CD4-positive, alpha-beta T cell treated with Interleukin-21 for 1 hour (primary cell): Measurements from ENCODE around the gene ANAPC2.

Experiments used
- DNase-seq: peaks from one replicate; pipeline ENCODE4 v3.0.0-alpha.2; 2020

ANAPC2 gene

DNA sequence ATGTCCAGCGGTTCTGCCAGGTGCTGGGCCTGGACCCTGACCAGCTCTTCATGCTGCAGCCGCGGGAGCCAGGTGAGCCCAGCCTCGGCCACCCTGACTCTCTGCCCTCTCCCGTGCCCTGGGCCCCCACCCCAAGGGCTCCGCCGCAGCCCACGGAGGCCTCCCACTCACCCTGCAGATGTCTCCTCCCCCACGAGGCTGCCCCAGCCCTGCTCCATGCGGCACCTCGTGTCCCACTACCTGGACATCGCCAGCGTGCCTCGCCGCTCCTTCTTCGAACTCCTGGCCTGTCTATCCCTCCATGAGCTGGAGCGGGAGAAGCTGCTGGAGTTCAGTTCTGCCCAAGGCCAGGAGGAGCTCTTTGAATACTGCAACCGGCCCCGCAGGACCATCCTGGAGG is 26.3 kb upstream of the ANAPC2 start:
- DNase-seq: no peak

DNA sequence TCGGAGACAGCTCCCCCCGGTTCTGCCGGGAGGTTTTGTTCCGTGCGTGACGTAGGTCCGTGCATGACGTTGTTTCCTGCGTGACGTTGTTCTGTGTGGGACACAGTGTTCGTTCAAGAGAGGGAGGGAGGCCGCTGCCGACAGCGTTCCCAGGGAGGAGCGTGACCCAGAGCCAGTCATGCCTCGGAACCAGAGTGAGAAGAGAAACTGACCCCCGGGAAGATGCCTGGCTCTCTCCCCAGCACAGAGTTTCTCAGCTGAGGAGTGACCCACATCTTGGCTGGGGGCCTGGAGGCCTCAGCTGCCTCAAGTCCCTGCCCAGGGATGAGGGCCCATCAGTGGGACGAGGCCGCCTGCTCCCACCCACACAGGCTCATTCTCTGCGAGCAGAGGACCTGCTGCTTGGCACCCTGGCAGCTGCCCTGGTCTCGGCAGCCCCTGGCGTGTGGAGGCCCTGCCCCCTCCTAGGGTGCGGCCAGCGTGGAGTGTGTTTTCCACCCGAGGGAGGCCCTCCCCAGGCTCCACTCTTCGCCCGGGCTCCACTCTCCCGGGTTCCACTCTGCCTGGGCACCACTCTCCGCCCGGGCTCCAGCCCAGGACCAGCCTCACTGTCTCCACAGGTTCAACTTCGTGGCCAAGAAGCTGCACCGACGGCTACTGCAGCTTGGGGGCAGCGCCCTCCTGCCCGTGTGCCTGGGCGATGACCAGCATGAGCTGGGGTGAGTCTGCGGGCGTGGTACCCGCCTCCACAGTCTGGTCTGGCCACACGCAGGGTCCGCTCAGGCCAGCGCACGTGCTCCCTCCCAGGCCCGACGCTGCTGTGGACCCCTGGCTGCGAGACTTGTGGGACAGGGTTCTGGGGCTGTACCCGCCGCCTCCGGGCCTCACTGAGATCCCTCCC is 25.1 kb upstream of the ANAPC2 start:
- no peak for DNase-seq

DNA sequence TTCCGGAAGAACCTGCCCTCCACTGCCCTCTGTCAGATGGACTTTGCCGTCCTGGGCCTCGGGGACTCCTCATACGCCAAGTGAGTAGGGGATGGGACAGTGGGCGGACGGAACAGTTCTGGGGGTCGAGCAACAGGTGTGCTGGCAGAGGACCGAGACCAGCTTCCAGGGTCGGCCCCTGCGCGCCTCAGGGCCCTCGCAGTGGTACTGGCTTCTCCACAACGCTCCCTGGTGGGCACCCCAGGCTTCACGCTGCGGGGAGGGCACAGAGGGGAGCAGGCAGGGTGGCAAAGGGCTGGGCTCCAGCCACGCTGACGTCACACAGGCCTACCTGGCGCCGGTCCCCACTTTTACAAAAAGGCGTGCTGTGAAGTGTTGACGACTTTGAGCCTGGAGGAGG is 24.2 kb upstream of the ANAPC2 start:
- no peak for DNase-seq

DNA sequence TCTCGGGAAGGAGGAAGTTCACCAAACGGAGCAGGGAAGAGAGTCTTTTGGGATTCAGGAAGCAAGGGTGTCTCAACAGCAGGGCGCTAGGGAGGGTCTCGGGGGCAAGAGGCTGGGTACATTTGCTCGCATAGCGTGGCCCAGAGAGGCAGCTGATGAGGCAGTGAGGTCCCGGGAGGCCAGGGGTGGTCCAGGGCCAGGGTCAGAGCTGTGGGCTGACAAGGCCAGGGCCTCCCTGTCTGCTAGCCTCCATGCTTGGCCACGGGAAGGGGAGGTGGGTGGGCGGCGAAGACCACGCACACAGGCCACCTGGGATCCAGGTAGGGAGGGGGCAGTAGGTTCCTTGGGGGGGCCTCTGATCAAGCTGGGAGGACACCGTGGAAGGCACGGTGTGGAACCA is 23.2 kb upstream of the ANAPC2 start:
- no peak for DNase-seq

DNA sequence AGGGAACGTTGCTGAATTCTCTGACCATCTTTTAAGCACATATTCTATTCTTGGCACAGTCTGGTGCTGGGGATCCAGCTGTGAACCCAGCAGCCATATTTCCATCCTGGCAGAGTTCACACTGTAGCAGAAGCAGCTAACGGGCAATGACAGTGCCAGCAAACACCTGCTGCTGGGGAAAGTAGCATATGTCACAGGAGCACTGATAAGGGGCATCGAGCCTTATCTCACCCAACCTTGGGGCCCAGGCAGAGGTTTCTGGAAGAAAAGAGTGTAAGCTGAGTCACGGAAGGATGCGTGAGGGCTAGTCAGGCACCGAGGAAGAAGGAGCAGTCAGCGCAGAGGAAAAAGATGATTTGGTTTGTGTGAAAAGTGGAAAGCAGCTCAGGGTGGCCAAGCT is 18.2 kb upstream of the ANAPC2 start:
- no peak for DNase-seq

DNA sequence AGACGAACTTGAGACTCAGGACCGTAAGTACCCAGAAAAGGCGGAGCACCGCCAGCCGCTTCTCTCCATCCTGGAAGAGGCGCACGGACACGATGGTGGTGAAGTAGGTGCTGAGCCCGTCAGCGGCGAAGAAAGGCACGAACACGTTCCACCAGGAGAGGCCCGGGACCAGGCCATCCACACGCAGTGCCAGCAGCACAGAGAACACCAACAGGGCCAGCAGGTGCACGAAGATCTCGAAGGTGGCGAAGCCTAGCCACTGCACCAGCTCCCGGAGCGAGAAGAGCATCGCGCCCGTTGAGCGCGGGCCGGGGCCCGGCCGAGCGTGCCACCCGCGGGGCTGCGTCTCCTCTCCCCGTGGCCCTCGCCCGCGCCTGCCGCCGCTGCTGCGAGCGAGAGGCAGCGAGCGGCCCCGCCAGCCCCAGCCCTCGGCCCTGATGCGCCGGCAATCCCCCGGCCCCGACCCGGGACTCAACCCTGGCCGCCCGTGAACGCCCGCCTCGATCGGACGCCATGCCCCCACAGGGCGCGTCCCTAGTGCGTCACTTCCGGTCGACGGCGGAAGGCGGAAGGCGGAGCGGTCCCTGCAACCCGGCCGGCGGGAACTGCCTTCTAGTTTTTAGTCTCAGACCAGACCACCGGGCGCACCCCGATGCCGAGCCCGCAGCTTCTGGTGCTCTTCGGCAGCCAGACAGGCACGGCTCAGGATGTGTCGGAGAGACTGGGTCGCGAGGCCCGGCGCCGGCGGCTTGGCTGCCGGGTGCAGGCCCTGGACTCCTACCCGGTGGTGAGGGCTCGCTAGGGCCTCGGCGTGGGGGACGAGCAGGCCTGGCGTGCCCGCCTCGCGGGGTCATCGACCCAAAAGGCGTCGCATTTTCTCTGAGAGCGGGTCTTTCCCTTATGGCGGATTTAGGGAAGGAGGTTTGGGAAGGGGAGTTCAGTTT is 17.0 kb upstream of the ANAPC2 start, which contains the start of the genes NDOR1 and TMEM203:
Gene NDOR1 (plus strand): TSS at position 575 of the 944 bp plus-strand sequence. CDS start 78 bp downstream, at position 653.
Gene TMEM203 (minus strand): TSS at position 523 of the 944 bp plus-strand sequence. CDS start 234 bp downstream, at position 289.
- peak; percentile 92 for DNase-seq

DNA sequence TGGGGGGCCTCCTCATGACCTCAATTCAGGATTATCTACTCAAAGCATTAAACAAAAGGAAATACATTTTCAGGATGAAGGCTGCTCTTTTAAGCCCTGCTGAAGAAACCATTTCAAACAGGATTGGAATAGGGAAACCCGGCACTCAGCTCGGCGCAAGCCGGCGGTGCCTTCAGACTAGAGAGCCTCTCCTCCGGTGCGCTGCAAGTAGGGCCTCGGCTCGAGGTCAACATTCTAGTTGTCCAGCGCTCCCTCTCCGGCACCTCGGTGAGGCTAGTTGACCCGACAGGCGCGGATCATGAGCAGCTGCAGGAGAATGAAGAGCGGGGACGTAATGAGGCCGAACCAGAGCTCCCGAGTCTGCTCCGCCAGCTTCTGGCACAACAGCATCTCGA is 16.4 kb upstream of the ANAPC2 start:
- no peak for DNase-seq

DNA sequence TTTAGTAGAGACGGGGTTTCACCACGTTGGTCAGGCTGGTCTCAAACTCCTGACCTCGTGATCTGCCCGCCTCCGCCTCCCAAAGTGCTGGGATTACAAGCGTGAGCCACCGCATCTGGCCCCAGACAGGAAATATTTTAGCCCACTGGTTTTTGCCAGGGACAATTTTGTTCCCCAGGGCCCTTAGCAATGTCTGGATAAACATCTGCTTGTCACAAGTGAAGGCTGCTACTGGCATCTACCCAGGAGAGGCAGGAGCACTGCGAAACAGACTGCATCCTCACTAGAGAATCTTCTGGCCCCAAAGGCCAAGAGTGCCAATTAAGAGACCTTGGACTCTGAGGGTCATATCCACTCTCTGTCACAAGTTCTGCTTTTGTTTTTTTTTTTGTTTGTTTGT is 14.6 kb upstream of the ANAPC2 start:
- no peak for DNase-seq

DNA sequence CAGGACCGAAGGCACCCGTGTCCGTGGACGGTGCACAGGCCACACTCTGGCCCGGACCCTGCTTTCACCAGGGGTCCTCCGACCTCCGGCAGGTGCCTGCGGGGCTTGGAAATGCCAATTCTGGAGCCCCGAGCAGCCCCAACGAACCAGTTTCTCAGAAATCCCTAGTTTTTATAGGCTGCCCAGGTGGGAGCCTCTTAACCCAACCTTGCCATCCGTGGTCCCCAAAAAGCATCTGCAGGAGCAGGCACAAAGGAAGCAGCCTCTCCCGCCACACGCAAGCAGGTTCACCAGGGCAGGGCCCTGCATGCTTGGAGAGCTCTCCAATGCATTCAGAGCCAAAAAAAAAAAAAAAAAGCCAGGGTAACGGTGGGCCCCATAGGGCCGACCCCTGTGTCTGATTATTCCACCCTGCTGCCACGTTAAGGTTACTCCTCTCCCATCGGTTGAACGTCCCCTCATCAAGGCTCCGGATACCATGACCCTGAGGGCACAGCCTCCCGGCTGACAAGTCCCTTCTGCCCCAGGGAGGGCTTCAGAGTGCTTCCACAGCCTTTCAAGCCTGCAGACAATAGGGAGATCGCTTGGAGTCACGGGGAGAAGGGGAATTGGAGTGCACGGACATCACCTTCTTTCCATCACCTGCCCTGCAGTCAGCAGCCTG is 13.0 kb upstream of the ANAPC2 start:
- DNase-seq: no peak

DNA sequence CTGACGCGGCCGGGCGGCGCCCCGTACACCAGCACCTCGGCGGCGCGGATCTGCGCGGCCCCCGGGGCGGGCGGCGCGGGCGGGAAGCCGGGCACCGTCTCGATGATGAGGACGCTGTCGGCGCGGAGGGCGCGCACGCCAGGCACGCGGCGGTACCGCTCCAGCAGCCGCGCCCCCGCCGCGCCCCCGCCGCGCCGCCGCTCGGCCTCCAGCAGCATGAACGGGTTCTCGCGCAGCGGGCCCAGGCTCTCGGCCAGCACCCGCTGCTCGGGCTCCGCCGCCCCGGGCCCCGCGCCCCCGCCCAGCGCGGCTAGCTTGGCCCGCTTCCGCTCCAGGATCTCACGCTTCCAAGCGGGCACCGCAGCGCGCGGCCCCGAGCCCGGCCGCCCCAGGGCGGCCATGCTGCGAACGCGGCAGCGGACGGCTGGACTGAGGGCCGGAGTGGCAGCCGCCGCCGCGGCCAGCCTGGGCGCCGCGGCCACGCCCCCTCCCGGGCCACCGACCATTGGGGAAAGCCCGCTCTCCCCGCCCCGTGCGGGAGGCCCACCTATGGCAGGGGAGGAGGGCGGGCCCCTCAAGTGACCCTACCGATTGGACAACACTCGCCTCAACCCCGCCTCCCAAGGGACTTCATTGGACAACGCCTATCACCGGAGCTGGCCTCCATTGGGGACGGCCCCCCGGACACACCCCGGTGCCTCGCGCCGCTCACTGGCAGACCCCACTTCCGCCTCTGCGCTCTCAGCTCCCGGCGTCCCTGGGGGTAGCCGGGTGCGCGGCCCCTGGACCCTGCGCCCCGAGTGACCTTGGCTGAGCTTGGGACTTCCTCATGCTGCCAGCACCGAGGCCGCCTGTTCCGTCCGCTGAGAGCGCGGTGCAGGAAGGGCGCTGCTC is 12.2 kb upstream of the ANAPC2 start, which contains the start of gene TPRN:
Gene TPRN (minus strand): TSS at position 431 of the 894 bp plus-strand sequence. CDS start 30 bp downstream, at position 401.
- peak; percentile 99 for DNase-seq

DNA sequence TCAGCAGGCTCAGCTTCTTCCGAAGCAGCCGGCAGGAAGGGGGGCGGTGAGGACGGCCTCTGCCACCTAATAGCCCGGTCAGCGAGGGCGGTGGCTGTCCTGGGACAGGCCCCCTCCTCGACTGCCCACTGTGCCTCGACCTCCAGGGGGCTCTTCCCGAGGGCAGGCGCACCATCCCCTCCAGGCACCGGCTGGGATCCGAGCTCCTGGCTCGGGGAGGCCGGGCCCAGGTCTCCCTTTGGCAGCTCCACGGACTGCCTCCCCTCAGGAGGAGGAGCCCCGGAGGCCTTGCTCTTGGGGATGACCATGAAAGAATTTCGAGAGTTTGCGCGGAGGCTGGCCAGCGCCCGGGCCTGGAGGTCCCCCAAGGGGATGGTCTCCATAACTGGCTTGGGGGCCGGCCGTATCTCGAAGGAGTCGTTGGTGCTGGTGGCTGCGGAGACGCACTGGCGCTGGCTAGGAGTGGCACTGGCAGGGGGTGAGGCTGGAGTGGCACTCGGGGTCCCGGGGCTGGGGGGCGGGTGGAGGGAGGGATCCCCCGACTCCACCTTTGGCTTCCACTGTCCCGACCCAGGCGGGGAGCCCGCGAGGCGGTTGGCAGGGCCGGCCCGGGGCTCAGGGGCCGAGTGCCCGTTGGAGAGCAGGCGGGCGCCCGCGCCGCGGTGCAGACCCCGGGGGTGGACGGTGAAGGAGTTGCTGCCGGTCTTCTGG is 11.2 kb upstream of the ANAPC2 start:
- DNase-seq: no peak

DNA sequence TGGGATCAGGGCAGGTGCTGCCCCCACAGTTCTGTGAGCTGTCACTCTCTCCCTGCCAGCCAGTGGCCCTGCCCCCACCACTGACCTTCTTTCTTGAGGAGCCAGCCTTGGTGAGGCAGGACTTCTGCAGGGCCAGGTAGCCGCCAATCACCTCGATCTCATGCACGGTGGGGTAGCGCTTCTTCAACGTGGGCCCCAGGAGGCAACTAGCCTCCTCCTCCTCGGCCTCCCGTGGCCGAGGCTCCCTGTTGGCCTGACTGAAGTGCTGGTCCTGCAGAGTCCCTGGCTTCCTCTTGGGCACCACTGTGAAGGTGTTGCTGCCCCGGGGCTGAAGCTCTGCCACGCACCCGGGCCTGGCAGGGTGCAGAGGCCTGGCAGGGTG is 10.5 kb upstream of the ANAPC2 start:
- DNase-seq: no peak

DNA sequence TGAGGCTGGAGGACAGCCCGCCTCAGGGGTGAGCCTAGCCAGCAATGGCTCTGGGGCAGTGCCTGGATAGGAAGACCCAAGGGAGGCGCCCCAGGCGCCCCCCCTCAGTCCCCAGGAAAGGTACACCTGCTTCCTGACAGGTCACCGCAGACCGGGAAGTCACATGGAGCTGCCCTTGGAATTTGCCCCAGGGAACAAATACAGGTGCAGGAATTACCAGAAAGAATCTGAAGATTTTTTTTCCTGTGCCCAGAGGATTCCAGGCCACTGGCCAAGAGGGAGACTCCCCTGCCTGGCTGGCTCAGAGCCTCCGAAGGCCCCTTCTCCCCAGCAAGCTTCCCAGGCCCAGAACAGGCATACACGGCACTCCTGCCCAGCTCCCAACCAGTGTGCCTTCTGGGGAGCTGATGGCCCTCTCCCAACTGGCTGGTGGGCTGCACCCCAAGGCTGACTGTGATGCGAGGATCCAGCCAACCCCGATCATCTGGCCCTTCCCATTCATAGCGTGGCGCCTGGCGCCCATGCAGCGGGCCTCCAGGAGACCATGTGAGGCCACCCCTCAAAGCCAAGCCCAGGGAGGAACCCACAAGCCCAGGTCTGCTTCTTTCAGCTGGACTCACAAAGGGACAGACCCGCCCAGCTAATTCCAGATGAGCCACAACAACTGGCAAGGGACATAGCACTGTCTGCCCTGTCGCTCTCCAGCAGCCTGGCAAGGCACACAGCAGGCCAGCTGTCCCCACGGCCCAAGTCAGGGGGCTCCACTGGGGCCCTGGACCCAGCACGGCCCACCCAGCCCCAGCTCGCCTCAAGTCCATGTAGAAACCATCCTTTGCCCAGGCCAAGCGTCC is 9.9 kb upstream of the ANAPC2 start:
- no peak for DNase-seq

DNA sequence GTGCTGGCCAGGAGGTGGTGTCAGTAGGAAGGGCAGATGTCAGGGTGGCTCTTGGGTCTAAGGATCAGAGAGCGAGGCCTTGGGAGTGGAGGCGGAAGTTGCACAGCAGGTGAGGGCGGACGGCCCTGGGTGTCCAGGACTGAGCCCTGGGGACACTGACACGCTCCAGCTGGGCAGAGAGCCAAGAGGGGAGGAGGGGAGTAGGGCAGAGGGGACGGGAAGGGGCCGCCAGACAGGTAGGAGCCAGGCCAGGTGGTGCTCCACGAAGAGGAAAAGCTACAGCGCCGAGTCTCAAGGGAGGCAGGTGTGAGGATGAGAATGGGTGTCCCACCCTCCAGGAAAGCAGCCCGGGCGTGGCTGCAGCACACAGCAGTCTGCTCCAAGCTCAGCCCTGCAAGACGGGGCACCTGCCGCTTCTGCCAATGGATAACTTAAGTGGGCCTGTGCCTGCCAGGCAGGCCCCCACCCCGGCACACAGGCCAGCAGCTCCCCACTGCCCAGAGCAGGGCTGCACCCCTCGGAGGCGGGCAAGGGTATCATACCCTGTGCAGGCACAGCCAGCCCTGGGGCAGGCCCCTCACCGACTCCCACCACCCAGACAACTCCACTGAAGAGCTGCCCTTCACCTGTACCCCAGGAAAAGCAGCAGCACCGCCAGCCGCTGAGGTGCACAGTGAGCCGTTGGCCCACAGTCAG is 7.3 kb upstream of the ANAPC2 start:
- no peak for DNase-seq

DNA sequence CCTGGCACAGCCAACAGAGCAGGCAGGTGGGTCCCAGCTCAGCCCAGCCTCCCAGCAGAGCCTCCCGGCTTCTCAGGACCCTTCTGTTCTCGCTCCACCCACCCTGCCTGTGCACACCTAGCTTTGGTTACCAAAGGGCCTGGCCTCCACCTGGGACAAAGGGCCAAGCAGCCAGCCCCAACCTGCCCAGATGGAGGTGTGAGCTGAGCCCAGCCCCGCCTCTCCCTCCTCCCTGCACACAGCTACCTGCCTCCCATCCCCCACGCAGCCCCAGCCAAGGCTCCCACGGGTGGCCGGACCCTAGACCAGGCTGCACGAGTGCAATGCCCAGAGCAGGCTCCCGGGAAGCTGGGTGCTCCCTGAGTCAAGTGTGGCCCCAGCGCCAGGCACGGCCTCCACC is 6.5 kb upstream of the ANAPC2 start:
- DNase-seq: no peak

DNA sequence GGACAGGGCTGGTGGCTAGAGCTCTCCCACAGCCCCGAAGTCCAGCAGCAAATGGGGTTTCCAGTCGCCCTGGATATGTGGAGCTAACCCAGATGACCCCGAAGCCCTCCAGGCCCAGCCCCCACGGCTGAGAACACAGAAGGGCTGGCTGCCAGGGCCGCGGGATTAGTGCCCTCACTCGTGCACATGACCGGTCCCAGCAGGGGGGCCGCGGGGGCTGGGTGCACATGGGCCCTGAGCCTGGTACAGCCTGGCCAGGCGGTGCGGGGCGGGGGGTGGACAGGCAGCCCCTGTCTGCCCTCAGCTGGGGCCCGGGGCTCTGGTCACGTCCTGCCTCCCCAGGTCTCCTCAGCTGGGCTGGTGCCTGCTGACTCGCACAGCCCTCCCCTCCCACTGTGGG is 6.0 kb upstream of the ANAPC2 start:
- DNase-seq: no peak

DNA sequence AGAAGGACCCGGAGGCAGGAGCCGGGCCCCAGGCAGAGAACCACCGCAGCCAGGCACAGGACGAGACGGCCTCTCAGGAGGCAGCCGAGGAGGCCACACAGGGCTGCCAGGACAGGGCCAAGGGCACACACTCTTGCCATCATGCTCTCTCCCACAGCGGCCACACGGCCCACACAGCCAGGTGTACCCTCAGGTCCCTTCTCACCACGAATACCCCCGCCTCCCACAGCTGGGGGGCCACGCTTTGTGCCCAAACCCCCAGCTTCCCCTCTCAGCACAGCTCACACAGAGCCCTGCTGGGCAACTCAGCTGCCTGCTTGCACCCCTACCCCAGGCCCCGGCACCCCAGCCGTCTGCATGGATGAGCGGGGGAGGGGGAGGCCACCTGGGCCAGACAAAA is 5.4 kb upstream of the ANAPC2 start:
- DNase-seq: no peak

DNA sequence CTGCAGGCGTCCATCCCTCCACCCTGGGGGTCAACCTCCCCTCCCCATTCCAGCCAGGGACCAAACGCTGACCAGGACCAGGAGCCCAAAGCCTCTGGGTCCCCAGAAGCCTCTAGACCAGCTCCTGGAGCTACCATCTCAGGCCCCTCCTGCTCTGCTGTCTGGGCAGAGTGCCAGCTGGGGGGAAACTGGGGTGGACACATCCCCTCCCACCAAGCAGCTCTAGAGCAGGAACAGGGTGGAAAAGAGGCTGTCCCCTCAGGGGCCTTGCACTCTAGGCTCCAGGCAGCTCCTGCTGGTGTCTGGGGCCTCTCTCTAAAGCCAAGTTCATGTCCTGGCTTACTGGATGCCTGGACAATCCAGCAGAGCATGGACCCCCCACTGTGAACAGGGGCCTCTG is 4.5 kb upstream of the ANAPC2 start:
- no peak for DNase-seq

DNA sequence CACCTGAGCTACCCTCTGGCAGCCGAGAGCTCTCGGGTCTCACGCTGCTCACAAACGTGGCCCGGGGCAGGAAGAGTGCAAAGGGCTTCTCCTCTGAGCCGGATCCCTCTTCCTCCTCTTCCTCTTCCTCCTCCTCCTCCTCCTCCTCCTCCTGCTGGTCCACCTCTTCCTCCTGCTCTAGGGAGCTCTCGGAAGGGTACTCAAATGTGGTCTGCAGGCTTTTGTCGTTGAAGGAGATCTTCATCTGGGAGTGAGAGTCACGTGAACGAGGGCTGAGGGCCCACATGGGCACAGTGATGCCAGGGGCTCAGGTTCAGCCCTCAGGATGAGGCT is 4.1 kb upstream of the ANAPC2 start:
- DNase-seq: no peak
